ENCODE data around the gene CCNI.
"Not testable (repeated sequence)": the region's sequence is repeated elsewhere in the genome, so short reads cannot be mapped to it uniquely, and the experiment has no call there.

The CCNI gene

DNA sequence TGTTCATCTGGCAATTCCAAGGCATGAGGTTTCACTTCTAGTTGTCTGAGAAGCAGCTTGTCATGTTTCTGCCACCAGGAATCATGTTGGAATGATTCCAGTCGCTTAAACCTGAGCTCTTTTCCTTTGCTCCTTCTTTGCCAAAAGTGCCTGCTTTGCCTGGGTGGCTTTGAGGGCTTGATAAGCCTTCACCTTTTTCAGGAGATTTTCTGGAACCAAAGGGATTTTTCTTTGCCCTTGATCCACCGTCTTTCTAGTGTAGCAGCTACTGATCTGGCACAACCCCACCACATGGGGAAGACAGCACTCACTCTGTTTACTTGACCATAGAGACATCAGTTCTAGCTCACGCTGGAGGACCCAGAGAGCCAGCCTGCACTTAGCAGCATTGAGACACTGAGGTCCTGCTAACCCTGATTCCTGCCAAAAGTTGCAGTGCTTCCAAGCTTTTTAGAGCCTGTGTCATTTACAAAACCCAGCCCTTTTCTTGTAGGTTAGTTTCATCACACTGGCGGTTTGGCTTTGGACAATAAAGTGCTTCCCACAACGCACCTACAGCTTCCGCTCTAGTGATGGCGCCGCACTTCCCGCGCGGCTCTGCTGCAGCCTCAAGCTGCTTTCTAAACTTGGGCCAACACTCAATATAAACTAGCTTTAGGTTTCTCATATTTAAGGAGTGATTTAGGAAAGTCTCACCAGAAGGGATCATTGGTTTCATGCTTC, 7.3 kb upstream of the CCNI start:
- no peak for DNase-seq (ENCODE audit: low spot score)

- not testable (repeated sequence) for DNase-seq (ENCODE audit: low spot score)
These were observed 5.0 kb upstream of the CCNI start for GRCh38 chr4:77080806-77081205.

DNA sequence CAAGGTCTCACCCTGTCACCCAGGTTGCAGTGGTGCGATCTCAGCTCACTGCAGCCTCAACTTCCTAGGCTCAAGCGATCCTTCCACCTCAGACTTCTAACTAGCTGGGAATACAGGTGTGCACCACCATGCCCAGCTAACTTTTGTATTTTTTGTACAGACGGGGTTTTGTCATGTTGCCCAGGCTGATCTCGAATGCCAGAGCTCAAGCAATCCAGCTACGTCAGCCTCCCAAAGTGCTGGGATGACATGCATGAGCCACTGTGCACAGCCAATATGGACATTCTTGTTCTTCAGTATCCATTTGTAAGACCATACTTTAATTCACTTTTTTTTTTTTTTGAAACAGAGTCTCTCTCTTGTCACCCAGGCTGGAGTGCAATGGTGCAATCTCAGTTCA, 3.5 kb upstream of the CCNI start:
- no peak for DNase-seq (ENCODE audit: low spot score)

- no peak for DNase-seq (ENCODE audit: low spot score)
These were observed 2.6 kb upstream of the CCNI start for GRCh38 chr4:77078401-77078800.

GRCh38 chr4:77076889-77077635, 1.3 kb upstream of the CCNI start:
- DNase-seq (ENCODE audit: low spot score) = no peak

- DNase-seq (ENCODE audit: low spot score) = peak; percentile 70
These were observed 571 bp downstream of the CCNI start for GRCh38 chr4:77074981-77075855.

DNA sequence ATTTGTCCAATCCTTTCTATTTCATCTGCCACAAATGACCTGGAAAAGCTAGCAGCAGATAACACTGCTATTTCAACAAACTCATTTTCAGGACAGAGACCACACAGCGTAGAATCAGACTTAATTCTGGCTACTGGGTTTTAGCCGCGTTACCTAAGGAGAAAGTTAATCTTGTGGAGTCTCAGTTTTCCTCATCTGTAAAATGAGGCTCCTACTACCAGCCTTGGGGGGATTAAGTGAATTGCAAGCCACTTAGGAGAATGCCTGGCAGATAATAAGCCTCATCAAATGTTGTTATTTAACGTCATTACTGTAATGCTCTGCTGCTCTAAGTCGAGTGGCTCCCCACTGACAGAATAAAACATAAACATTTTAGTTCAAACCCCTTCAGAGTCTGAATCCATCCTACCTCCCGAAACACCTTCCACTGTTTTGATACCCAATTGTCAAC, 1.4 kb downstream of the CCNI start:
- peak; percentile 37 for DNase-seq (ENCODE audit: low spot score)

DNA sequence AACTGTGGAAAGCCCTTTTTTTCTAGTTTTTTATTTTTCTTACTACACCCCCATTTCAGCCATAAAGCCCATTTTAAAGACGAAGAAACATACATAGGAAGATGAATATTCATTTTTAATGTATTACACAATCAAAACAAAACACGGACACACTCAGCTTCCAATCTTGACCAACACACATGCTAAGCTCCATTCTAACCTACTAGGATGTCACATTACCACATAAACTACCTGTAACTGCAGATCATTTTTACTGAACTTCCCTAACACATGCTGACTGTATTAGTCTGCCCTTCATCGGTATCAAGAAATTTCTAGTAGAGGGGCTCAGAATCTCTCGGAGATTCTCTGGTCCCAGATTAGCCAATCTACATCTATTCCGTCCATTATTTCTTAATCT, 1.8 kb downstream of the CCNI start:
- peak; percentile 34 for DNase-seq (ENCODE audit: low spot score)

GRCh38 chr4:77073106-77073809, 2.5 kb downstream of the CCNI start:
- peak; percentile 38 for DNase-seq (ENCODE audit: low spot score)

DNA sequence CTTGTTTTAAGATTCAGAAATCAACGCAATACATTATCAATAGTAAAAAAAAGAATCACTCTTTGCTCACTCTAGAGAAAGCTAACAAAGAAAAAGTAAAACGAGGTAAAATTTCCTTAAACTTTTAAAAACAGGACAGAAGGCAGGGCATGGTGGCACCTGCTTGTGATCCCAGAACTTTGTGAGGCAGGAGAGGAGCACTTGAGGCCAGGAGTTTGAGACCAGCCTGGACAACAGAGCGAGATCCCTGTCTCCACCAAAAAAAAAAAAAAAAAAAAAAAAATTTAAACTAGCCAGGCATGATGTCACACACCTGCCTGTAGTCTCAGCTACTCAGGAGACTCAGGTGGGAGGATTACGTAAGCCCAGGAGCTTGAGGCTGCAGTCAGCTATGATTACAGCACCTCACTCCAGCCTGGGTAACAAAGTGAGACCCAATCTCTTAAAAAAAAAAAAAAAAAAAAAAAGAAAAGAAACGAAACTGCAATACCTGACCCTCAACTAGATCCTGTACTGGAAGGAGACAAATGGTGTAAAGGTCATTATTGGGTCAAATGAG, 3.5 kb downstream of the CCNI start:
- peak; percentile 6 for DNase-seq (ENCODE audit: low spot score)

- not testable (repeated sequence) for DNase-seq (ENCODE audit: low spot score)
These were observed 6.3 kb downstream of the CCNI start for GRCh38 chr4:77069514-77069913.

DNA sequence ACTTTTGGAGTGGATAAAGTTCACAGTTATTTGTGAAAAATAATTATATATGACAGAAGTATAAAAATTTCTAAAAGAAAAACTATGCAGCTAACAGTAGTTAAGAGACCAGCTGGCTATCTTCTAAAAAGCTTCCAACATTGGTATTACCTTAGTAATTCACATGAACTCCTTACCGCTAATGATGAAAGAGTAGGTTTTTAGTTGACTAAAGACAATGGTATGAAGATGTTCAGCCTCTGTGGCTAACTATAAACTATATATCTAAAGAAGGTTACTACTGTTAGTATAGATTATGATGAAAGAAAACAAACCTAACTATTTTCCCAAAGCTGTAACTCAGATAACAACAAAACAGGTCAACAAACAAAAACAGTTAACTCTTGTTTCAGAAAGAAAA, 10.4 kb downstream of the CCNI start:
- no peak for DNase-seq (ENCODE audit: low spot score)

DNA sequence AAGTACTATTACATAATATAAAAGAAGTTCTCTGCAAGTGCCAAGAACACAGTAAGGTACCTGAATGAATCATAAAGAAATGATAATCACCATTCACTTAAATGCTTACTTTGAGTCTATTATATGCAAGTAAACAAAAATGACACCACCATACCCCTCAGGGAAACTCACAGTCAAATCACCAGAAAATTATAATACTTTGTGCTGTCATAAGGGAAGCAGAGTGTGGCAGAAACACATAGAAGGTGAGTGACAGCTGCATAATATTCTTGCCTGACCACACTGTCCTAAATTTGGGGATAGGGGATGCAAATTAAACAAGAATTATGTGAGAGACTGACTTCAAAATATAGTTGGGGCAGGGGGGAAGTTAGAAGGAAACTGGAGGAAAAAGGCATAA, 12.9 kb downstream of the CCNI start:
- no peak for DNase-seq (ENCODE audit: low spot score)

GRCh38 chr4:77052352-77052751, 23.4 kb downstream of the CCNI start:
- no peak for DNase-seq (ENCODE audit: low spot score)

DNA sequence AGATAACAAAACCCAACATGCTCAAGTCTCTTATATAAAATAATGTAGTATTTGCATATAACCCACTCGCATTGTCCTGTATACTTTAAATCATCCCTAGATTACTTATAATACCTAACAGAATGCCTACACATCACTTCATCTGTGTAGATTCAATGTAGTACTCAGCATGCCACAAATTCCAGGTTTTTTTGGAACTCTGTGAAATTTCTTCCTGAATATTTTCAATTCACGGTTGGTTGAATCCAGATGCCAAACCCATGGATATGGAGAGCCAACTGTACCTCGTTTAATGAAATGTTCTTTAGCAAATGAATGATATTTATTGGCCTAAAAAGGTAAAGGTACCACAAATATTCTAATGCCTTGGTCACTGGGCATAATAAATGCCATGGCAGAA, 24.8 kb downstream of the CCNI start:
- no peak for DNase-seq (ENCODE audit: low spot score)

DNA sequence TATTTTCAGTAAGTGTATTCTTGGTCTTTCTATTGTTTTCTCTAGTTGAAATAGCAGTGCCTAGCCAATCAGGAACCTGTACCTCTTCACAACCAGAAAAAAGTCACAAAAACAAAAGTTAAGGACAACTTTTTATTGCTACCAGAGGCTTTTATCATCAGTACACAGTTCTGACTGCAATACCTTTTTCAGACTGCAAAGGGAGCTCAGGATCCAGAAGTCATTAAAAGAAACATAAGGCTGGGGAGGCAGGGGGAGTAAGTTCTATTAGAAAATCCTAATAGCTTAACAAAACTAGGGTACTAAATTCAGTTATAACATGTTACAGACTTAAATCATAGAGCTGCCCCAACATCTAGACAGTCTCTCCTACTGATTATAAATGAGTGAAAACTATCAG, 28.8 kb downstream of the CCNI start:
- DNase-seq (ENCODE audit: low spot score) = no peak

DNA sequence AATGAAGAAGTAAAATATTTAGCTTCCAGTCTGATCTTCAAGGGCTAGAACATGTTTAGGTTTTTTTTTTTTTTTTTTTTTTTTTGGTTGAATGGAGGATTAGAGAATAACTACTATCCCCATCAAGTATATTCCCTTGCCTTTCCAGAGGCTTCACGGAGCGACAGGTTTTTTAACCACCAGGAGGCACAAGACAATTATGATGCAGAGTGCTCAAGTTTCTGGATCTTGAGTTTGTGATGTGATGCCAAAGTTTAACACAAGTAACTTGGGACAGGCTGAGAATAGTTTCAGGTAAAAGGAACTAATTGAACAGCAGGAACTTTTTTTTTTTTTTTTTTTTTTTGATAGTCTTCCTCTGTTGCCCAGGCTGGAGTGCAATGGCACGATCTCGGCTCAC, 30.3 kb downstream of the CCNI start:
- DNase-seq (ENCODE audit: low spot score) = no peak

DNA sequence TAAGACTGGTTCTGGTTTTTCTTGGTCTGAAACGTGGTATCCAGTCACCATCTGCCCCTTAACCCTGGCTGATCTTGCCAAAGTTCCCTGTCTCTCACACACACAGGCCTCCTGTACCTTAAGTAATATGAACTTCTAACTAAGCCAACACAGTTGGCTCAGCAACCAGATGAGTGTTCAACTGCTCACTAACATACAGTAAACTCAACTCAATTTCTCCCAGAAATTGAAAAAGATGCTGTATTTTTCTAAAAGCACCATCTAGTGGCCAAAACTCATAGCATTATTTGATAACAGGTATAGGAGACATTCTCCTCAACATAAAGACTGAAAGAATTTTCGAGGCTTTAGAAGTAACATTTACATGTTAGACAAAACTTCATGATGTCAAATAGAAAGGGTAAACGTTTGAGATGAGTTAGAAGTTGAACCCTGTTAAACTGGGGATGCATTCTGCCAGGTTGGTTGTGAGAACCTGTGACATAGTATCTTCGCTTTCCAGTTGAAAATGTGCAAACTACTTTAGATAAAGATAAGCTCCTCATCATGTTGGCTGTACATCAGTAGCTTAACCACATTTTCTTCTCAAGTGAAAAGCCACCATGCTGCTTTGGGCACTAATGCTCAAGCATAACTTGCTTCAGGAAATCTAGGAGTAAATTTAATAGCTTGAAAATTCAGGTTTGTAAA, 31.2 kb downstream of the CCNI start:
- DNase-seq (ENCODE audit: low spot score) = no peak

DNA sequence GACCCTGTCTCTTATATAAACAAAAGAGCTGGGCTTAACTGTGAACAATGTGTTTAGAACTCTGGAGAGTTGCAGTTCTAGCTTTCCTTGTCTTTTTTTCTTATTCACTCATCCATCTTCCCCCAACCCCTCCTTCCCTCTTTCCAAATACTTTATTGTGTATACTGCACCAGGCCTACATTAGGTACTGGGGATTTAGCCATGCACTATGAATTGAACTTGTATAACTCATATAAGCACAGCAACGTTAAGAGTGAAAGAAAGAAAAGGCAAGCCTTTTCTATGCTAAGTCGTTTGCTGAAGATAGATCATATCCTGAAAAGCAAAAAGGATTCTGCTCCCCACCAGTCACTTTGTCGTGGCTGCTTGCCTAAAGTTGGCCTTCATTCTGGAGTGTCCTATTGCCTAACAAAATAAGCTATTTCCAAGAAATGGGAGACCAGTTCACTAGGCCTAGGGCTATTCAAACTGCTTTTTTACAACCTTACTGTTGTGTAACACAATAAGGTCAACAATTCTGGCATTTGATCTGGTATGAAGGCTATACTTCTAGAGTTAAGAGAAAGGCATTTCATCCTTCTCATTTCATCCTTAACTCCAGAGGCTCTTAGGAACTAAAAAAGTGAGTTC, 32.2 kb downstream of the CCNI start:
- no peak for DNase-seq (ENCODE audit: low spot score)

All from globus pallidus (tissue), 1 donor.